HG03159 (cell line): ENCODE measurements around the gene XRCC4.
"Not testable (repeated sequence)": the region's sequence is repeated elsewhere in the genome, so short reads cannot be mapped to it uniquely, and the experiment has no call there.

ENCODE experiments used
- ATAC-seq: cut with Tn5 transposase; IDR thresholded peaks from one replicate; pipeline ENCODE4 v1.9.1; 2021; ENCODE audit warnings: mild to moderate bottlenecking, moderate library complexity; ENCODE audit not compliant: unreplicated experiment

Gene XRCC4

GRCh38 chr5:83107692-83108420 is 30.5 kb downstream of the XRCC4 start:
- no peak for ATAC-seq

DNA sequence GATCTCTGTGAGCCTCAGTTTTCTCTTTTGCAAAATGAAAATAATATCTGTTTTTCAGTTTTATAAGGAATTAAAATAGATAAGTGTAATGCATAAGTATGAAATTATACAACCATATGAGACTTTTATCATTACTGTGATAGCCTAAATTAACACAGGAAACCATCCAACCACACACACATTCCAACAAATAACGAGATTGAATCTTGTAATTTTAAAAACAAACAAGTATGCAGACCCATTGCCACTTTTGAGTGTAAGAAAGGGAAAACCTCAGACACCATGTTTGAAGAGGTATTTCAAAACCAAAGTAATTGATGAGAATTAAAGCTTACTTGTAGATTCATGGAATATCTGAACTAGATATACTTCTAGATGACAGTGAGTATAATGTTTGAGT is 32.0 kb downstream of the XRCC4 start:
- no peak for ATAC-seq

DNA sequence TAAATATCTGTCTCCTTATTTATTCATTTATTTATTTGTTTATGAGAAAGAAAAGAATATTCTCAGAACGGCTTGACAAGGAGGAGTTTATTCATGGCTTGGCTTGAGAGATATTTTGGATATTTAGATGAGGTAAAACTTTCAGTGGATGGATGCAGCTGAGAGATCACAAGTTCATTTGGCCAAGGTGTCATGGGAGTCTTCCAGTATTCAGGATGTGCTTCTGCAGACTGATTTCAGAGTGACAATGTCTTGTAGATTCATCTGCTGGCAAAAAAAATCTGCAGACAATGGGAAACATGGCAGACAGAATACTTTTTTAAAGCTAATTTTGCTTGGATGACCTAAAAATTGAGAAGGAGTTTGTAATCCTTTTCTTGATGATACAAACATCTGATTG is 38.5 kb downstream of the XRCC4 start:
- ATAC-seq, result no peak

- ATAC-seq, result no peak
Measured at GRCh38 chr5:83118471-83118870, 41.1 kb downstream of the XRCC4 start.

DNA sequence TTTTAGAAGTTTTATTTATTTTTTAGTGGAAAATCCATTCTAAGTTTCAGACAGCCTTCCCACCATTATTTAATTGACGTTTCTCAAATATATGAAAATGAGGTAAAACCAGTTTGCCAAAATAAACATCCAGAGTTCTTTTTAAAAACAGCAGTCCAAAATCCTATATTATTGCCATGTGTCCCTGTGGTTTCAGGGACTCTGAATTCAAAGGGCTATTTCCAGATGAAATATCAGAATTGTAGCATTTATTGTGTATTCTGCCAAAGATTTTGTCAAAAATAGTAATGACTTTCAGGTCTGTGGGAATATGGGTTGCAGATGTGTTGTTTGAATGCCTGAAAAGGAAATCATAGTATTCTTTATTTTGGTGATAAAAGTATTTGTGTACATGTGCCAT is 41.6 kb downstream of the XRCC4 start:
- no peak for ATAC-seq

- ATAC-seq, result no peak
Measured at GRCh38 chr5:83124593-83124992, 47.2 kb downstream of the XRCC4 start.

DNA sequence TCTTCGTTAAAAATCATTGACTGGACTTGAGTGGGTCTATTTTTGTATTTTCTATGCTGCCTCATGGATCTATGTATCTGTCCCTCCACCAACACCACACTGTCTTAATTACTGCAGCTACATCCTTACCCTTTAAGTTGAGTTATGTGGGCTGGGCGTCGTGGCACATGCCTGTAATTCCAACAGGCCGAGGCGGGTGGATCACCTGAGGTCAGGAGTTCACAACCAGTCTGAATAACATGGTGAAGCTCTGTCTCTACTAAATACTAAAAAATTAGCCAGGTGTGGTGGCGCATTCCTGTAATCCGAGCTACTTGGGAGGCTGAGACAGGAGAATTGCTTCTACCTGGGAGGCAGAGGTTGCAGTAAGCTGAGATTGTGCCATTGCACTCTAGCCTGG is 48.2 kb downstream of the XRCC4 start:
- ATAC-seq, result no peak

GRCh38 chr5:83126501-83126900 is 49.2 kb downstream of the XRCC4 start:
- no peak for ATAC-seq

- ATAC-seq, result no peak
Measured at GRCh38 chr5:83133797-83134196, 56.5 kb downstream of the XRCC4 start.

DNA sequence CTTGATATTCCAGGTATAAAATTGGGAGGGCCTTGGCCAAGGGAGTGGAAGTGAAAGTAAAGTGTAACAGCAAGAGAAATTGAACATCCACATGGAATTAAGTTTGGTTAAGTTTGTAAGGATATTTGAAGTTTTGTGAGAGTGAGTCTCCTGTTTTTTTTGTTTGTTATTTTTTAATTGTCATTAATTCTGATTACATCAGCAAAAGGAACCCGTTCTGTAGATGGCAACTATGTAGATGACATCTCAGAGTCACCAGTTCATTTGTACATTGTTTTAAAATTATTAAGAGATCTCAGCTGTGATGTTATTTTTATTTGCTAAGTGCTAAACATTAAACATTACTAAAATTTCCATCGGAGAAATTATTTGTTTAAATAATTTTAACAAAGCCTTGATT is 65.2 kb downstream of the XRCC4 start:
- ATAC-seq, result no peak

DNA sequence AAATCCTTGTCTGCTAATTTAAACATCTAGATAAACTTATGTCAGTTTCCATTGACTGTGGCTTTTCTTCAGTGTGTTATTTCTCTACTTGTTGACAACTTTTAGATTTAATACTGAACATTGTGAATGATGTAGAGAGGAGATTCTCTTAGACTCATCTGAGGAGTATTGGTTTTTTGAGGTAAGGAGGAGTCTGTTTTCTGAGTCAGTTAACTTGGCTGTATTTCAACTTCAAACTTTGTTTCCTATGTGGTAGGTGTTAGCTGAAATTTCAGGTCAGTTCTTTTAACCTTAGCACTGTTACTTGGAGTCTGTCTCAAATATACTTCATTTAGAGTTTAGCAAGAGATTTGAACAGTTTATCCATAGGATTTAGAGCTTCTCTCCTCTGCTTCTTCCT is 67.9 kb downstream of the XRCC4 start:
- ATAC-seq, result no peak

DNA sequence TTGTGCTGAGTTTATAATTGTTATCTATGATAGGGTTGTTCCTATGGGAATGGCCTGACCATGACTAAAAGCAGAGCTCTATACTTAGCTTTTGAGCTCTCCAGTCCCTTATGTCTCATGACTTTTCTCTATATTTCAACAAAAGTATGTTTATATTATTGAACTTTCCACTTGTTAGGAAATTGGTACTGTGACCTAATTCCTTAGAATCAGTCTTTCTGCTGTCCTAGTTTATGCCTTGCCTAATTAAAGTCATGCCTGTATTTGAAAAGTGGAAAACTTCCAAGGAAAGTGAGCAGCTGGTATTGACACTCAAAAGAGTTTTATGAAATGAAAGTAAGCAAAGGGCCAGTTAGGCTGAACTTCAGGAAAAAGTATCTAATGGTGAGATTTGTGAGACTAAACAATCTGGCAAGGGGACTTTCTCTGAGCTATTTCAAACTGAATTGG is 68.6 kb downstream of the XRCC4 start:
- no peak for ATAC-seq

- ATAC-seq, result no peak
Measured at GRCh38 chr5:83146441-83146840, 69.1 kb downstream of the XRCC4 start.

DNA sequence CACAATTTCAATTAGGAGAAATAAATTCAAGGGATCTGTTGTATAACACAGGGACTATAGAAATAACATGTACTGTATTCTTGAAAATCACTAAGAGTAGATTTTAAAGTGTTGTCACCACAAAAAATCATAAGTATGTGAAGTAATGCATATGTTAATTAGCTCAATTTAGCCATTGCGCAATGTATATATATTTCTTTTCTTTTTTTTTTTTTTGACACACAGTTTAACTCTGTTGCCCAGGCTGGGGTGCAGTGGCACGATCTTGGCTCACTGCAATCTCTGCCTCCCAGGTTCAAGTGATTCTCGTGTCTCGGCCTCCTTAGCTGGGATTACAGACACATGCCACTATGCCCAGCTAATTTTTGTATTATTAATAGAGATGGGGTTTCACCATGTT is 70.2 kb downstream of the XRCC4 start:
- ATAC-seq, result no peak

- ATAC-seq, result no peak
Measured at GRCh38 chr5:83148370-83148769, 71.0 kb downstream of the XRCC4 start.

DNA sequence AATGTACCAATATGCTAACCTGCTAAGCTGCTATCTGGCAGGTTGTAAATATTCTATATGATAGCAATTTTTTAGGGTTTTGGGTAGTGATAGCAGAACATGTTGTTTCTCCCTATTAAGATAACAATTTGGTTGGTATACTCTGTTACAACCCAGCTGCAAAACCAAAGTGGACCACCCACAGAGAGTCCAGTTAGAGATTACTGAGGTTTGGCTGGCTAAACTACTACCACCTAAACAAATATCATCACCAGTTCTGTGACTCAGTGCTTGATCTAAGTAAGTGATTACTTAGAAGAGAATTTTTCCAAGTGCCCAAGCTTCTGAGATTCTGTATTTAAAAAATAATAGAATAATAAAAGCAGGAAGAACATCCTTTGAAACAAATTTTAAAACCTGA is 72.3 kb downstream of the XRCC4 start:
- ATAC-seq, result no peak

- no peak for ATAC-seq
Measured at GRCh38 chr5:83151821-83152220, 74.5 kb downstream of the XRCC4 start.

DNA sequence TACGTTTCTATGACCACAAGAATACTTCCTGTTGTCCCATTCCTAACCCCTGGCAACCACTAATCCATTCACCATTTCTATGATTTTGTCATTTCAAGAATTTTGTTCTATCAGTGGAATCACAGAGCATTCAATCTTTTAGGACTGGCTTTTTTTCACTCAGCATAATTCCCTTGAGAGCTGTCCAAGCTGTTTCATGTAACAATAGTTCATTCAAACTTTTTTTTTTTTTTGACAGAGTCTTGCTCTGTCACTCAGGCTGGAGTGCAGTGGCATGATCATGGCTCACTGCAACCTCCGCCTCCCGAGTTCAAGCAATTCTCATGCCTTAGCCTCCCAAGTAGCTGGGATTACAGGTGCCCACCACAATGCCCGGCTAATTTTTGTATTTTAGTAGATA is 75.6 kb downstream of the XRCC4 start:
- ATAC-seq, result not testable (repeated sequence)

DNA sequence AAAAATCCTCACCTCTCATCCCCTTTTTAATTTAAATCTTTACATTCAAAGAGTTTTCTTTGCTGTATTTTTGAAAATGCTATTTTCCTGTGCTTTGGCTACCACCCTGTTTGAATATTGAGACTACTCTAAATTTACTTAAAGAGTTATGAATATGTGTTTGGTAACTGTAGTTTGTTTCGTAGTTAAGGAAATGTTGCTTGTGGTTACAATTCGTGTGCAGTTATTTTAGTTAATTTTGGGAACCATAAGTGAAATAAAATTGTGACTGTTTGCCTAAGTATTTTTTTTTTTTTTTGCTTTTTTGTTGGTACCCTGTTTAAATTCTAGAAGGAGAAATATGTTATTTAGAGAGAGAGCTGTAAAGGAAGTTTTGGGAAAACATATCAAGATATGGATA is 78.7 kb downstream of the XRCC4 start:
- ATAC-seq, result no peak

DNA sequence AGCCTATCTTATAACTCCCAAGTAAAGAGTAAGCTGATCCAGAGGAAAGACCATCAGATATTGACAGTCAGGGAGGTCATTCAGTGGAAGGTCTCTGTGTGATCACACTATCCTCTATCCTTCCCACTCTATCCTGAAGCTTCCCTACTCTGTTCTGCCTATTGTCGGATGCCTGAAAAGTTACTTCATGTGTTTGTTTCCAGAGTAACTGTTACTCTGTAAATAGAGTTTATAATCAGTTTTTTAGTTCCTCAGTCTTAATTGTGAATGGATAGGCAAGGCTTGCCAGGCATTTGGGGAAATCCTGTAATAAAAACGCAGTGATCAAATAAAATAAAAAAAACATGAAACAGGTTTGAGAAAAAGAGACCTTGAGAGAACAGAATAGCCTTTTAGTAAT is 79.8 kb downstream of the XRCC4 start:
- no peak for ATAC-seq

DNA sequence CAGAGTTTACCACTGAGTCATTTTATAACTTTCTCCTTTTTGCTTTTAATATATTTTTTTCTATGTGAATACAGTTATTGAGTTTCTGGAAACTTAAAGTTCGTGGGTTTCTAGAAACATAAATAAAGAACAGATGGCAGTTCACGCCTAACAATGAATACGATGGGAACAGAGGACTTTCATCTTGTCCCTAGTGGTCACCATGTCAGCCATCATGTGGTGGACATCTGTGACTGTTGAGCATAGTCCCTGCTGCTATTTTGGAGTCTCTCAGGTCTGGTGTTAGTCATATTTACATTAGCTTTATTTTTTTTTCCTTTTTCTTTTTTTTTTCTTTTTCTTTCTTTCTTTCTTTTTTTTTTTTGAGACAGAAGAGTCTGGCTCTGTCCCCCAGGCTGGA is 85.3 kb downstream of the XRCC4 start:
- ATAC-seq, result no peak

DNA sequence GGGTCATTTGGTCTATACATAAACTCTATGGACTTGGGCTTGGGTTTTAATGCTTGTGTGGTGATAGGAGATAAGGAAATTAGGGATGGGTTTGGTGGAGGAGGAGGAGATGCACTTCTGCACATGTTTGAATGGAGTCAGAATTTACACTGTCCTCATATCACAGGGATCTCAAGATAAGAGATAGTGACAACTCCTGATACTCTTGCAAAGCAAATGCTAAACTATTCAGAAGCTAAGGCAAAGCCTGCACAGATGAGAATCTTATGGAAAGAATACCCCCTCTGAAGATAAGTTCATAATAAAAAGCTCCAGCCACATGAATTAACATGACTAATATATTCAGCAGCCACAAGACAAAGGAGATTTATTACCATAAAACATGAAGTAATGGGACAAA is 90.2 kb downstream of the XRCC4 start:
- ATAC-seq, result no peak
